HepG2 (cell line): ENCODE data around the gene DYNC1LI1. TPM values are rescaled to one million over a fixed set of nuclear protein-coding genes. Genes with fewer than 3 reads are reported as not detected.

ENCODE experiments used
- ATAC-seq: fragments of 200-7000 bp; cut with Tn5 transposase; 3 replicates; pipeline ENCODE4 v1.9.1; 2020; ENCODE audit warnings: mild to moderate bottlenecking, moderate library complexity
- BruUV-seq: library from RNA; stranded (reverse); fragments of 400-500 nt; replicated peaks from 2 replicates; lab custom pipeline; 2021; lab: Mats Ljungman, UMichigan
- CTCF ChIA-PET: fragments of 300-600 bp; formaldehyde crosslinking; extraction: SDS; loops from one replicate; lab custom pipeline; 2021; ENCODE audit warnings: low total read pairs, inconsistent platforms, low intra/inter-chr PET ratio; lab: Yijun Ruan, JAX
- POLR2A ChIA-PET: fragments of 350-600 bp; sonication (Branson Sonifier 250); formaldehyde crosslinking; loops from one replicate; lab custom pipeline; 2020; ENCODE audit warnings: antibody characterized with exemption, inconsistent platforms; lab: Yijun Ruan, JAX
- DNase-seq: peaks from one replicate; pipeline ENCODE4 v3.0.0-alpha.2; 2015; ENCODE audit warnings: low spot score
- FAIRE-seq: peaks from 3 replicates; lab custom pipeline; 2011; peaks lifted over from hg19 to GRCh38; lab: Jason Lieb, UNC
- H2AFZ ChIP-seq: one replicate; pipeline ENCODE4 v1.6.1; 2011; ENCODE audit warnings: low read length, inconsistent platforms
- H3K27ac ChIP-seq: fragments of 300-600 bp; 3 replicates; pipeline ENCODE4 v1.8.0; 2011; ENCODE audit warnings: mixed run types, mild to moderate bottlenecking, mixed read lengths, low read length, inconsistent platforms; ENCODE audit not compliant: insufficient read depth; ENCODE audit errors: extremely low read length
- H3K27me3 ChIP-seq, 2 experiments: fragments of 200-600 bp in 1 of 2; 2 replicates in 1 of 2; 3 replicates in 1 of 2; pipeline versions ENCODE4 v1.6.0 to v1.8.0; 2011; ENCODE audit warnings: low read length in 2 of 2, mild to moderate bottlenecking in 2 of 2, moderate library complexity in 2 of 2, inconsistent platforms in 1 of 2; ENCODE audit not compliant: insufficient read depth in 2 of 2, control insufficient read depth in 1 of 2
- H3K36me3 ChIP-seq, 2 experiments: fragments of 200-600 bp in 1 of 2; replicated peaks in 1 of 2; 2 replicates in 1 of 2; 3 replicates in 1 of 2; pipeline versions ENCODE4 v1.5.1 to v1.8.0; 2011; ENCODE audit warnings: low read length in 2 of 2, inconsistent platforms in 1 of 2; ENCODE audit not compliant: insufficient read depth in 2 of 2, control insufficient read depth in 1 of 2
- H3K4me1 ChIP-seq: 2 replicates; pipeline ENCODE4 v1.5.1; 2012; ENCODE audit warnings: low read length, inconsistent platforms; ENCODE audit not compliant: insufficient read depth
- H3K4me2 ChIP-seq: 2 replicates; pipeline ENCODE4 v1.6.0; 2011; ENCODE audit warnings: low read depth, low read length, inconsistent platforms
- H3K4me3 ChIP-seq, 3 experiments: fragments of 200-600 bp in 1 of 3; sonication (generic), shearing (Covaris generic) in 1 of 3; replicated peaks in 1 of 3; 2 replicates each; pipeline ENCODE4 v1.5.1; 2011 to 2016; ENCODE audit warnings: low read length in 3 of 3, inconsistent platforms in 2 of 3, low read depth in 2 of 3, mild to moderate bottlenecking in 2 of 3, control low read depth in 1 of 3, mixed read lengths in 1 of 3; ENCODE audit not compliant: insufficient read depth in 1 of 3
- H3K79me2 ChIP-seq: one replicate; pipeline ENCODE4 v1.6.1; 2011; ENCODE audit warnings: low read length, inconsistent platforms; ENCODE audit not compliant: insufficient read depth
- H3K9ac ChIP-seq: 2 replicates; pipeline ENCODE4 v1.6.0; 2011; ENCODE audit warnings: mild to moderate bottlenecking, low read depth, low read length, inconsistent platforms; ENCODE audit not compliant: insufficient read depth
- H3K9me3 ChIP-seq: 2 replicates; pipeline ENCODE4 v1.5.1; 2012; ENCODE audit warnings: mild to moderate bottlenecking, low read length
- H4K20me1 ChIP-seq: 2 replicates; pipeline ENCODE4 v1.6.0; 2011; ENCODE audit warnings: inconsistent platforms, mild to moderate bottlenecking, low read length, moderate library complexity; ENCODE audit not compliant: insufficient read depth
- CTCF ChIP-seq: sonication (generic); formaldehyde crosslinking; IDR thresholded peaks from 2 replicates; pipeline ENCODE4 v1.5.0; 2020; ENCODE audit warnings: mild to moderate bottlenecking, missing genetic modification reagents, moderate library complexity
- DRAP1 ChIP-seq: IDR thresholded peaks from 2 replicates; pipeline ENCODE4 v1.6.1; 2016; ENCODE audit warnings: missing genetic modification reagents, missing compliant biosample characterization
- FOXA3 ChIP-seq: IDR thresholded peaks from 2 replicates; pipeline ENCODE4 v1.6.1; 2016; ENCODE audit warnings: missing genetic modification reagents, missing compliant biosample characterization
- KAT2B ChIP-seq: fragments of 150-350 bp; IDR thresholded peaks from 2 replicates; pipeline ENCODE4 v1.6.1; 2014; ENCODE audit warnings: low read depth, low read length, borderline replicate concordance
- KLF16 ChIP-seq, 2 experiments: sonication (generic) in 1 of 2; formaldehyde crosslinking in 1 of 2; IDR thresholded peaks; 2 replicates each; pipeline versions ENCODE4 v1.6.1 to v1.8.0; 2016 to 2023; ENCODE audit warnings: missing genetic modification reagents in 2 of 2, missing compliant biosample characterization in 1 of 2
- PLSCR1 ChIP-seq: sonication (generic); formaldehyde crosslinking; IDR thresholded peaks from 2 replicates; pipeline ENCODE4 v1.5.0; 2020; ENCODE audit warnings: missing genetic modification reagents, mild to moderate bottlenecking, borderline replicate concordance
- RAD21 ChIP-seq: fragments of 450-650 bp; formaldehyde crosslinking; IDR thresholded peaks from 2 replicates; pipeline ENCODE4 v1.5.0; 2020; ENCODE audit warnings: mild to moderate bottlenecking
- STAG1 ChIP-seq: sonication (generic); formaldehyde crosslinking; IDR thresholded peaks from 2 replicates; pipeline ENCODE4 v1.4.0; 2020; ENCODE audit warnings: missing genetic modification reagents
- YEATS2 ChIP-seq: sonication (generic); formaldehyde crosslinking; IDR thresholded peaks from 2 replicates; pipeline ENCODE4 v1.4.0; 2020; ENCODE audit warnings: missing genetic modification reagents, borderline replicate concordance
- ZGPAT ChIP-seq: IDR thresholded peaks from 2 replicates; pipeline ENCODE4 v1.6.1; 2016; ENCODE audit warnings: mild to moderate bottlenecking
- ZNF280B ChIP-seq: sonication (generic); formaldehyde crosslinking; IDR thresholded peaks from 2 replicates; pipeline ENCODE4 v1.5.0; 2020; ENCODE audit warnings: missing genetic modification reagents, mild to moderate bottlenecking, borderline replicate concordance
- ZNF557 ChIP-seq: sonication (generic); formaldehyde crosslinking; IDR thresholded peaks from 2 replicates; pipeline ENCODE4 v1.4.0; 2020; ENCODE audit warnings: missing genetic modification reagents
- ZNF572 ChIP-seq: sonication (generic); formaldehyde crosslinking; IDR thresholded peaks from 2 replicates; pipeline ENCODE4 v1.5.1; 2020; ENCODE audit warnings: mild to moderate bottlenecking, missing genetic modification reagents
- WGBS: methylation state at CpG from one replicate; pipeline ENCODE4 v1.1.6; 2017; ENCODE audit warnings: low lambda C conversion rate; 5-methylcytosine and 5-hydroxymethylcytosine counted together
- in situ Hi-C: cut with HindIII; loops from 2 replicates; pipeline ENCODE4 v1.10.0; 2017; ENCODE audit warnings: low pct_unique_long_range_greater_than_20kb; ENCODE audit not compliant: extremely low pct_ligation_motif_present
- intact Hi-C: fragments of 100-400 bp; cut with micrococcal nuclease; formaldehyde crosslinking; loops from one replicate; pipeline ENCODE4 v1.10.0; 2022; ENCODE audit not compliant: unreplicated experiment
- polyA plus RNA-seq, 8 experiments: library from polyadenylated mRNA; depleted of rRNA in 3 of 8; stranded (reverse) in 7 of 8; unstranded in 1 of 8; fragments of >200 nt; fragmentation: Illumina TruSeq in 4 of 8; extraction: Trizol in 4 of 8; gene quantifications; 2 replicates each; pipeline versions ENCODE4 v1.2.1 to v1.2.3, GENCODE V29; 2011 to 2016; ENCODE audit warnings: low read depth in 4 of 8, missing spikeins in 1 of 8, mixed read lengths in 1 of 8; ENCODE audit not compliant: insufficient read depth in 1 of 8
- total RNA-seq, 5 experiments: library from RNA; depleted of rRNA; stranded (reverse); fragments of >200 nt; fragmentation: Illumina TruSeq; extraction: Trizol; gene quantifications; 2 replicates each; pipeline ENCODE4 v1.2.3, GENCODE V29; 2016; ENCODE audit warnings: low read depth in 1 of 5

Gene DYNC1LI1
- total and polyA plus RNA-seq, 2 of the 13 experiments (the other 11 are each of a cell fraction or from before 2014, with no cell fraction given): 13.4 to 37.1 TPM

GRCh38 chr3:32510075-32510724 lies 60.5 kb downstream of the DYNC1LI1 start:
- H3K9ac ChIP-seq: no peak overlapping the region
- FAIRE-seq: peak; percentile 76
- no peaks in the 10 kb centered on the region for H3K36me3 ChIP-seq
- no peak overlapping the region for H3K27ac ChIP-seq
- BruUV-seq: no TSS peak
- peak; percentile 71 for DNase-seq
- H3K4me2 ChIP-seq: no peak overlapping the region
- H3K9me3 ChIP-seq: no peaks in the 10 kb centered on the region
- ChIA-PET CTCF (interaction anchor here (1.7 kb wide), 1 partner anchor 155 kb away, joined by 21 read pairs; no protein-coding TSS in a partner anchor), POLR2A (no interaction called here)
- peaks cover 0 to 1% of the 10 kb centered on the region in 2 experiments; a peak in 1 of 5 replicates for H3K27me3 ChIP-seq
- 31% methylated on average over 3 of the region's 3 CpGs for WGBS
- H3K4me1 ChIP-seq: peaks cover 9% of the 10 kb centered on the region
- H3K79me2 ChIP-seq: no peaks in the 10 kb centered on the region
- H3K4me3 ChIP-seq: no peak overlapping the region
- no peak overlapping the region for H2AFZ ChIP-seq
- peak; percentile 98 for ATAC-seq
- intact Hi-C loops (loop anchor here (1.0 to 5.0 kb wide), 3 partner anchors 155 to 424 kb away; no protein-coding TSS in a partner anchor), in situ Hi-C loops (no loop called here)
- H4K20me1 ChIP-seq: no peaks in the 10 kb centered on the region
- TF ChIP-seq KLF16 (CRISPR knock-in tag; IDR thresholded peaks at IDR 0.05) (peak in 1 of 2 experiments; percentile 45; a peak in 1 of 4 replicates), ZNF557 (CRISPR knock-in tag) (no peak), FOXA3 (0 out of 2 replicates have a peak, but pooled peaks have one; percentile 27), YEATS2 (0 out of 2 replicates have a peak, but pooled peaks have one; percentile 25), PLSCR1 (CRISPR knock-in tag) (no peak), RAD21 (CRISPR knock-in tag) (peak; percentile 88), ZGPAT (CRISPR knock-in tag) (no peak), ZNF280B (CRISPR knock-in tag) (no peak), ZNF572 (CRISPR knock-in tag) (no peak), STAG1 (peak; percentile 99), KAT2B (no peak), CTCF (peak; percentile 92), DRAP1 (0 out of 2 replicates have a peak, but pooled peaks have one; percentile 26)
